Measurements from ENCODE around the gene RASAL3.

- TF ChIP-seq CTCF (conservative IDR thresholded peaks at IDR 0.05; ENCODE audit: low read depth, low read length), result no peak
- TF ChIP-seq EZH2 (IDR thresholded peaks at IDR 0.05; ENCODE audit: borderline replicate concordance, low read depth, low read length, poor library complexity, severe bottlenecking), result no peak
Measured at GRCh38 chr19:15445807-15446376, 18.5 kb downstream of the RASAL3 start.

Data from A673 (cell line).